Ascending aorta (tissue), 2 donors: ENCODE data around the gene CAMTA1. TPM values are rescaled to one million over a fixed set of nuclear protein-coding genes. Genes with fewer than 3 reads are reported as not detected.

Source experiments
- DNase-seq, 2 donors: peaks; one replicate each; pipeline ENCODE4 v3.0.0-alpha.2; 2019; ENCODE audit warnings: low spot score in 2 of 2
- H3K27ac ChIP-seq, 2 donors: fragments of 200-600 bp; sonication (generic); one replicate each; pipeline ENCODE4 v1.5.1; 2016 to 2017; ENCODE audit warnings: mild to moderate bottlenecking in 1 of 2
- H3K27me3 ChIP-seq: fragments of 200-600 bp; sonication (generic); one replicate; pipeline ENCODE4 v1.5.1; 2017
- H3K36me3 ChIP-seq, 2 donors: fragments of 200-600 bp; sonication (generic); one replicate each; pipeline ENCODE4 v1.5.1; 2016
- H3K4me1 ChIP-seq, 2 donors: fragments of 200-600 bp; sonication (generic); one replicate each; pipeline ENCODE4 v1.5.1; 2016 to 2017; ENCODE audit warnings: mild to moderate bottlenecking in 1 of 2
- H3K4me3 ChIP-seq, 2 donors: fragments of 200-600 bp; sonication (generic); one replicate each; pipeline ENCODE4 v1.5.1; 2016 to 2017; ENCODE audit warnings: mild to moderate bottlenecking in 1 of 2
- H3K9me3 ChIP-seq, 2 donors: fragments of 200-600 bp; sonication (generic); one replicate each; pipeline ENCODE4 v1.5.1; 2016
- CTCF ChIP-seq, 3 experiments: fragments of 200-600 bp in 2 of 3; fragments of 450-650 bp in 1 of 3; sonication (generic) in 2 of 3; IDR thresholded peaks; one replicate each; pipeline ENCODE4 v1.5.1; 2016 to 2019; ENCODE audit warnings: antibody characterized with exemption in 3 of 3, mild to moderate bottlenecking in 1 of 3, moderate library complexity in 1 of 3
- intact Hi-C: fragments of 100-400 bp; cut with DNase I; formaldehyde crosslinking; loops from one replicate; pipeline ENCODE4 v1.15.1; 2023
- total RNA-seq: library from RNA; depleted of rRNA; stranded (reverse); fragments of >200 nt; gene quantifications from one replicate; pipeline ENCODE4 v1.1.0, GENCODE V29; 2016

Gene CAMTA1
- total RNA-seq, 1 donor from 2014 or later = 53.3 TPM

- no peak overlapping the region for H3K4me3 ChIP-seq
- H3K27me3 ChIP-seq = no peaks in the 10 kb centered on the region
- H3K27ac ChIP-seq = no peak overlapping the region
- no peaks in the 10 kb centered on the region for H3K9me3 ChIP-seq
- no peak for TF ChIP-seq CTCF (IDR thresholded peaks at IDR 0.05)
- H3K4me1 ChIP-seq = no peaks in the 10 kb centered on the region
- DNase-seq = no peak
- H3K36me3 ChIP-seq = no peaks in the 10 kb centered on the region
- intact Hi-C loops = no loop called here
These were observed 659.1 kb downstream of the CAMTA1 start for GRCh38 chr1:7444363-7444762.

- Histone ChIP-seq H3K9me3 (no peaks in the 10 kb centered on the region), H3K27ac (no peak overlapping the region), H3K36me3 (no peaks in the 10 kb centered on the region), H3K4me3 (no peak overlapping the region), H3K4me1 (no peaks in the 10 kb centered on the region), H3K27me3 (no peaks in the 10 kb centered on the region)
- intact Hi-C loops = no loop called here
- no peak for DNase-seq
- no peak for TF ChIP-seq CTCF (IDR thresholded peaks at IDR 0.05)
These were observed 661.8 kb downstream of the CAMTA1 start for GRCh38 chr1:7447093-7447492.

GRCh38 chr1:7447736-7448135 is 662.5 kb downstream of the CAMTA1 start:
- no peak for TF ChIP-seq CTCF (IDR thresholded peaks at IDR 0.05)
- DNase-seq = no peak
- Histone ChIP-seq H3K27ac (no peak overlapping the region), H3K36me3 (no peaks in the 10 kb centered on the region), H3K4me1 (no peaks in the 10 kb centered on the region), H3K4me3 (no peak overlapping the region), H3K9me3 (no peaks in the 10 kb centered on the region), H3K27me3 (no peaks in the 10 kb centered on the region)
- intact Hi-C loops = no loop called here

GRCh38 chr1:7448986-7449385 is 663.7 kb downstream of the CAMTA1 start:
- Histone ChIP-seq H3K4me3 (no peak overlapping the region), H3K27me3 (no peaks in the 10 kb centered on the region), H3K27ac (no peak overlapping the region), H3K4me1 (no peaks in the 10 kb centered on the region), H3K9me3 (no peaks in the 10 kb centered on the region), H3K36me3 (no peaks in the 10 kb centered on the region)
- TF ChIP-seq CTCF (IDR thresholded peaks at IDR 0.05) = no peak
- DNase-seq = no peak
- intact Hi-C loops = no loop called here

- no peak overlapping the region for H3K27ac ChIP-seq
- H3K4me1 ChIP-seq = no peaks in the 10 kb centered on the region
- no peaks in the 10 kb centered on the region for H3K27me3 ChIP-seq
- no peaks in the 10 kb centered on the region for H3K36me3 ChIP-seq
- no peak for TF ChIP-seq CTCF (IDR thresholded peaks at IDR 0.05)
- no peak overlapping the region for H3K4me3 ChIP-seq
- H3K9me3 ChIP-seq = no peaks in the 10 kb centered on the region
- DNase-seq = no peak
- intact Hi-C loops = no loop called here
These were observed 664.5 kb downstream of the CAMTA1 start for GRCh38 chr1:7449750-7450149.

GRCh38 chr1:7450838-7451237 is 665.6 kb downstream of the CAMTA1 start:
- Histone ChIP-seq H3K4me1 (no peaks in the 10 kb centered on the region), H3K27ac (no peak overlapping the region), H3K36me3 (no peaks in the 10 kb centered on the region), H3K27me3 (no peaks in the 10 kb centered on the region), H3K9me3 (no peaks in the 10 kb centered on the region), H3K4me3 (no peak overlapping the region)
- no peak for TF ChIP-seq CTCF (IDR thresholded peaks at IDR 0.05)
- intact Hi-C loops = no loop called here
- no peak for DNase-seq
